Activated CD8-positive, alpha-beta memory T cell treated with anti-CD3 and anti-CD28 coated beads for 36 hours (primary cell): ENCODE measurements around the gene CEACAM20. TPM values are rescaled to one million over a fixed set of nuclear protein-coding genes. Genes with fewer than 3 reads are reported as not detected.
"Not testable (repeated sequence)": the region's sequence is repeated elsewhere in the genome, so short reads cannot be mapped to it uniquely, and the experiment has no call there.

ENCODE experiments used
- CTCF ChIA-PET: fragments of 350-600 bp; sonication (Branson Sonifier 250); formaldehyde crosslinking; loops from one replicate; lab custom pipeline; 2021; ENCODE audit warnings: antibody characterized with exemption; lab: Charles Lee
- POLR2A ChIA-PET: fragments of 350-600 bp; sonication (Branson Sonifier 250); formaldehyde crosslinking; loops from one replicate; lab custom pipeline; 2021; ENCODE audit warnings: antibody characterized with exemption; lab: Charles Lee
- total RNA-seq, 2 experiments: library from RNA; stranded (reverse); gene quantifications; one replicate each; pipeline ENCODE4 v1.2.3, GENCODE V29; 2021

CEACAM20 gene
- total RNA-seq: not detected

GRCh38 chr19:44529536-44529935, at the start of gene CEACAM20:
CEACAM20 (minus strand) TSS chr19:44529675; CDS start chr19:44529509, 166 bp downstream.
- ChIA-PET CTCF (no interaction called here), POLR2A (interaction anchor here (0.7 kb wide), 1 partner anchor 13 kb away, joined by 4 read pairs; no protein-coding TSS in a partner anchor)

GRCh38 chr19:44577566-44577874, 48.0 kb upstream of the CEACAM20 start:
- POLR2A ChIA-PET: no interaction called here
- CTCF ChIA-PET: interaction anchor here (0.7 kb wide), 1 partner anchor 131 kb away, joined by 3 read pairs; no protein-coding TSS in a partner anchor

GRCh38 chr19:44576843-44577565, 47.5 kb upstream of the CEACAM20 start:
- ChIA-PET CTCF (interaction anchor here (0.7 kb wide), 1 partner anchor 132 kb away, joined by 3 read pairs; no protein-coding TSS in a partner anchor), POLR2A (no interaction called here)

- ChIA-PET CTCF (no interaction called here), POLR2A (no interaction called here)
Measured at GRCh38 chr19:44575116-44575700, 45.7 kb upstream of the CEACAM20 start.

- CTCF ChIA-PET: no interaction called here
Measured at GRCh38 chr19:44574186-44574950, 44.9 kb upstream of the CEACAM20 start.

GRCh38 chr19:44573627-44574026, 44.2 kb upstream of the CEACAM20 start:
- POLR2A ChIA-PET: no interaction called here
- CTCF ChIA-PET: interaction anchor here (1.0 kb wide), 1 partner anchor 9 kb away, joined by 3 read pairs; no protein-coding TSS in a partner anchor

More at GRCh38 chr19:44574186-44574950, 44.9 kb upstream of the CEACAM20 start:
- POLR2A ChIA-PET: no interaction called here

GRCh38 chr19:44573183-44573582, 43.7 kb upstream of the CEACAM20 start:
- CTCF ChIA-PET: interaction anchor here (1.0 kb wide), 1 partner anchor 9 kb away, joined by 3 read pairs; no protein-coding TSS in a partner anchor

GRCh38 chr19:44572581-44572900, 43.1 kb upstream of the CEACAM20 start:
- POLR2A ChIA-PET: no interaction called here
- CTCF ChIA-PET: no interaction called here

More at GRCh38 chr19:44573183-44573582, 43.7 kb upstream of the CEACAM20 start:
- POLR2A ChIA-PET: no interaction called here

GRCh38 chr19:44571830-44572580, 42.5 kb upstream of the CEACAM20 start:
- ChIA-PET CTCF (interaction anchor here (1.5 kb wide), 1 partner anchor 85 kb away, joined by 6 read pairs; no protein-coding TSS in a partner anchor), POLR2A (no interaction called here)

GRCh38 chr19:44570984-44571684, 41.7 kb upstream of the CEACAM20 start:
- POLR2A ChIA-PET: no interaction called here
- CTCF ChIA-PET: interaction anchor here (0.7 to 1.5 kb wide), 5 partner anchors 12 to 165 kb away, joined by 3 to 6 read pairs (median 4); no protein-coding TSS in a partner anchor

- POLR2A ChIA-PET: no interaction called here
- CTCF ChIA-PET: interaction anchor here (0.7 to 1.5 kb wide), 5 partner anchors 13 to 166 kb away, joined by 3 to 6 read pairs (median 4); no protein-coding TSS in a partner anchor
Measured at GRCh38 chr19:44570603-44570983, 41.1 kb upstream of the CEACAM20 start.

GRCh38 chr19:44567745-44568144, 38.3 kb upstream of the CEACAM20 start:
- POLR2A ChIA-PET: no interaction called here

GRCh38 chr19:44566984-44567383, 37.5 kb upstream of the CEACAM20 start:
- CTCF ChIA-PET: no interaction called here
- POLR2A ChIA-PET: no interaction called here

More at GRCh38 chr19:44567745-44568144, 38.3 kb upstream of the CEACAM20 start:
- CTCF ChIA-PET: no interaction called here

- CTCF ChIA-PET, POLR2A ChIA-PET: not testable (repeated sequence)
Measured at GRCh38 chr19:44563086-44563655, 33.7 kb upstream of the CEACAM20 start.

- POLR2A ChIA-PET: no interaction called here
- CTCF ChIA-PET: no interaction called here
Measured at GRCh38 chr19:44557933-44558332, 28.5 kb upstream of the CEACAM20 start.

GRCh38 chr19:44554641-44555246, 25.3 kb upstream of the CEACAM20 start:
- ChIA-PET POLR2A (no interaction called here), CTCF (no interaction called here)

- CTCF ChIA-PET: no interaction called here
Measured at GRCh38 chr19:44553478-44554171, 24.1 kb upstream of the CEACAM20 start.

More at GRCh38 chr19:44553478-44554171, 24.1 kb upstream of the CEACAM20 start:
- POLR2A ChIA-PET: no interaction called here
